WTC11 (cell line): ENCODE data around the gene GPR27. TPM values are rescaled to one million over a fixed set of nuclear protein-coding genes. Genes with fewer than 3 reads are reported as not detected.

ENCODE experiments used
- ATAC-seq: fragments of 200-7000 bp; cut with Tn5 transposase; 2 replicates; pipeline ENCODE4 v1.10.0; 2021; ENCODE audit warnings: mild to moderate bottlenecking, moderate library complexity
- CTCF ChIA-PET: fragments of 300-600 bp; sonication (Branson Sonifier 250); formaldehyde crosslinking; loops from one replicate; lab custom pipeline; 2021; ENCODE audit warnings: antibody characterized with exemption; lab: Charles Lee
- POLR2A ChIA-PET: fragments of 350-600 bp; sonication (Branson Sonifier 250); formaldehyde crosslinking; loops from one replicate; lab custom pipeline; 2021; ENCODE audit warnings: antibody characterized with exemption; lab: Charles Lee
- DNase-seq: peaks from one replicate; pipeline ENCODE4 v3.0.0; 2021; ENCODE audit warnings: low spot score
- H3K27ac Mint-ChIP-seq: 2 replicates; pipeline ENCODE4 v1.8.0; 2021; ENCODE audit warnings: mixed read lengths
- H3K27me3 Mint-ChIP-seq: 2 replicates; pipeline ENCODE4 v1.8.0; 2021; ENCODE audit warnings: low read depth, mild to moderate bottlenecking, moderate library complexity, mixed read lengths
- H3K36me3 Mint-ChIP-seq: 2 replicates; pipeline ENCODE4 v1.8.0; 2021; ENCODE audit warnings: mixed read lengths
- H3K4me1 Mint-ChIP-seq: 2 replicates; pipeline ENCODE4 v1.8.0; 2022; ENCODE audit warnings: mixed read lengths
- H3K4me3 Mint-ChIP-seq: 2 replicates; pipeline ENCODE4 v1.8.0; 2021; ENCODE audit warnings: mild to moderate bottlenecking, moderate library complexity, mixed read lengths
- H3K9me3 Mint-ChIP-seq: 2 replicates; pipeline ENCODE4 v1.8.0; 2021; ENCODE audit warnings: mixed read lengths
- ATF1 ChIP-seq: sonication (generic); formaldehyde crosslinking; IDR thresholded peaks from 2 replicates; pipeline ENCODE4 v1.8.1; 2023; ENCODE audit warnings: mild to moderate bottlenecking, moderate library complexity, missing genetic modification reagents
- FOXK1 ChIP-seq: sonication (generic); formaldehyde crosslinking; IDR thresholded peaks from 2 replicates; pipeline ENCODE4 v1.8.0; 2022; ENCODE audit warnings: mild to moderate bottlenecking, moderate library complexity, missing genetic modification reagents
- MYBL2 ChIP-seq: sonication (generic); formaldehyde crosslinking; IDR thresholded peaks from 2 replicates; pipeline ENCODE4 v1.8.1; 2023; ENCODE audit warnings: mild to moderate bottlenecking, moderate library complexity, missing genetic modification reagents
- NFE2L1 ChIP-seq: sonication (generic); formaldehyde crosslinking; IDR thresholded peaks from 2 replicates; pipeline ENCODE4 v1.8.1; 2023; ENCODE audit warnings: missing genetic modification reagents
- NR2C2 ChIP-seq: sonication (generic); formaldehyde crosslinking; IDR thresholded peaks from 2 replicates; pipeline ENCODE4 v1.8.0; 2022; ENCODE audit warnings: mild to moderate bottlenecking, missing genetic modification reagents
- RELA ChIP-seq: sonication (generic); formaldehyde crosslinking; IDR thresholded peaks from 2 replicates; pipeline ENCODE4 v1.8.1; 2022; ENCODE audit warnings: missing genetic modification reagents, mild to moderate bottlenecking, borderline replicate concordance
- SMAD4 ChIP-seq: sonication (generic); formaldehyde crosslinking; IDR thresholded peaks from 2 replicates; pipeline ENCODE4 v1.8.0; 2022; ENCODE audit warnings: mild to moderate bottlenecking, missing genetic modification reagents
- TEAD1 ChIP-seq: sonication (generic); formaldehyde crosslinking; IDR thresholded peaks from 2 replicates; pipeline ENCODE4 v1.8.0; 2022; ENCODE audit warnings: mild to moderate bottlenecking, missing genetic modification reagents
- TP53 ChIP-seq: sonication (generic); formaldehyde crosslinking; IDR thresholded peaks from 2 replicates; pipeline ENCODE4 v1.8.1; 2023; ENCODE audit warnings: mild to moderate bottlenecking, missing genetic modification reagents
- total RNA-seq: library from RNA; stranded (reverse); gene quantifications from 3 replicates; pipeline ENCODE4 v1.2.3, GENCODE V29; 2021
- TF ChIP-seq, protein P1 (sequence below): sonication (generic); formaldehyde crosslinking; IDR thresholded peaks from 2 replicates; pipeline ENCODE4 v1.8.0; 2022; ENCODE audit warnings: mild to moderate bottlenecking, missing genetic modification reagents
- TF ChIP-seq, protein P2 (sequence below): sonication (generic); formaldehyde crosslinking; IDR thresholded peaks from 2 replicates; pipeline ENCODE4 v1.8.1; 2023; ENCODE audit warnings: mild to moderate bottlenecking, missing genetic modification reagents
- TF ChIP-seq, protein P3 (sequence below): sonication (generic); formaldehyde crosslinking; IDR thresholded peaks from 2 replicates; pipeline ENCODE4 v1.8.1; 2022; ENCODE audit warnings: mild to moderate bottlenecking, missing genetic modification reagents, moderate library complexity, borderline replicate concordance
- TF ChIP-seq, protein P4 (sequence below): sonication (generic); formaldehyde crosslinking; IDR thresholded peaks from 2 replicates; pipeline ENCODE4 v1.8.1; 2022; ENCODE audit warnings: missing genetic modification reagents, borderline replicate concordance
- TF ChIP-seq, protein P5 (sequence below): fragments of 250-450 bp; sonication (Bioruptor Pico); IDR thresholded peaks from 2 replicates; pipeline ENCODE4 v1.9.0; 2021; ENCODE audit warnings: mild to moderate bottlenecking
- TF ChIP-seq, protein P6 (sequence below): sonication (generic); formaldehyde crosslinking; conservative IDR thresholded peaks from 2 replicates; pipeline ENCODE4 v1.8.1; 2022; ENCODE audit warnings: mild to moderate bottlenecking, missing genetic modification reagents
- TF ChIP-seq, protein P7 (sequence below): fragments of 250-450 bp; sonication (Bioruptor Pico); IDR thresholded peaks from 2 replicates; pipeline ENCODE4 v1.9.0; 2021; ENCODE audit warnings: mild to moderate bottlenecking, borderline replicate concordance

GPR27 gene
- total RNA-seq, 1 experiment from 2014 or later, result 16.4 TPM

DNA sequence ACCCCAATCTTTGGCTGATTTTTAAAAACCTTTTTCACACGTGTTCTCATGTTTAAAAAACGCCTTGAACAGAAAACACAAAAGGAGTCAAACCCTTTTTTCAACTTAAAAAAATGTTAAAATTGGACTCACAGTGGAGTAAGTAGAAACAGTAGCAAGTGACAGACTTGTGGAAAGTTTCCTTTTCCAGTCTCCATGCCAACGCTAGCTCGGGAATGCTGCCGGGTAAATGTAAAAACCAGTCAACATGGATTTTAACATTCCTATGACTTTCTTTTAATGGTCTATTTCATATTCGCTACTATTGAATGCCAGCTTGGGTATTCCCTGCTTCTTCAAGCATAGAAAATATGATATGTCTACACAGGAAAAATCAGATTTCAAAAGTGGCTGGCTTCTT lies 32.9 kb downstream of the GPR27 start:
- ATAC-seq (no peak), DNase-seq (no peak)
- Mint-ChIP-seq H3K4me3 (peak overlapping the region; percentile 73; the same call in 1 of the 2 replicates), H3K27ac (no peak overlapping the region), H3K9me3 (no peaks in the 10 kb centered on the region), H3K4me1 (peaks cover 31% of the 10 kb centered on the region), H3K36me3 (no peaks in the 10 kb centered on the region), H3K27me3 (peaks cover 65% of the 10 kb centered on the region)
- TF ChIP-seq, protein P1, sequence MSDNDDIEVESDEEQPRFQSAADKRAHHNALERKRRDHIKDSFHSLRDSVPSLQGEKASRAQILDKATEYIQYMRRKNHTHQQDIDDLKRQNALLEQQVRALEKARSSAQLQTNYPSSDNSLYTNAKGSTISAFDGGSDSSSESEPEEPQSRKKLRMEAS (CRISPR knock-in tag), result no peak
- no peak for TF ChIP-seq TEAD1
- no peak for TF ChIP-seq MYBL2 (CRISPR knock-in tag)
- TF ChIP-seq, protein P2, sequence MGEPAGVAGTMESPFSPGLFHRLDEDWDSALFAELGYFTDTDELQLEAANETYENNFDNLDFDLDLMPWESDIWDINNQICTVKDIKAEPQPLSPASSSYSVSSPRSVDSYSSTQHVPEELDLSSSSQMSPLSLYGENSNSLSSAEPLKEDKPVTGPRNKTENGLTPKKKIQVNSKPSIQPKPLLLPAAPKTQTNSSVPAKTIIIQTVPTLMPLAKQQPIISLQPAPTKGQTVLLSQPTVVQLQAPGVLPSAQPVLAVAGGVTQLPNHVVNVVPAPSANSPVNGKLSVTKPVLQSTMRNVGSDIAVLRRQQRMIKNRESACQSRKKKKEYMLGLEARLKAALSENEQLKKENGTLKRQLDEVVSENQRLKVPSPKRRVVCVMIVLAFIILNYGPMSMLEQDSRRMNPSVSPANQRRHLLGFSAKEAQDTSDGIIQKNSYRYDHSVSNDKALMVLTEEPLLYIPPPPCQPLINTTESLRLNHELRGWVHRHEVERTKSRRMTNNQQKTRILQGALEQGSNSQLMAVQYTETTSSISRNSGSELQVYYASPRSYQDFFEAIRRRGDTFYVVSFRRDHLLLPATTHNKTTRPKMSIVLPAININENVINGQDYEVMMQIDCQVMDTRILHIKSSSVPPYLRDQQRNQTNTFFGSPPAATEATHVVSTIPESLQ (CRISPR knock-in tag), result no peak
- TF ChIP-seq RELA (CRISPR knock-in tag), result no peak
- TF ChIP-seq, protein P3, sequence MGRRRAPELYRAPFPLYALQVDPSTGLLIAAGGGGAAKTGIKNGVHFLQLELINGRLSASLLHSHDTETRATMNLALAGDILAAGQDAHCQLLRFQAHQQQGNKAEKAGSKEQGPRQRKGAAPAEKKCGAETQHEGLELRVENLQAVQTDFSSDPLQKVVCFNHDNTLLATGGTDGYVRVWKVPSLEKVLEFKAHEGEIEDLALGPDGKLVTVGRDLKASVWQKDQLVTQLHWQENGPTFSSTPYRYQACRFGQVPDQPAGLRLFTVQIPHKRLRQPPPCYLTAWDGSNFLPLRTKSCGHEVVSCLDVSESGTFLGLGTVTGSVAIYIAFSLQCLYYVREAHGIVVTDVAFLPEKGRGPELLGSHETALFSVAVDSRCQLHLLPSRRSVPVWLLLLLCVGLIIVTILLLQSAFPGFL (CRISPR knock-in tag), result no peak
- TF ChIP-seq, protein P4, sequence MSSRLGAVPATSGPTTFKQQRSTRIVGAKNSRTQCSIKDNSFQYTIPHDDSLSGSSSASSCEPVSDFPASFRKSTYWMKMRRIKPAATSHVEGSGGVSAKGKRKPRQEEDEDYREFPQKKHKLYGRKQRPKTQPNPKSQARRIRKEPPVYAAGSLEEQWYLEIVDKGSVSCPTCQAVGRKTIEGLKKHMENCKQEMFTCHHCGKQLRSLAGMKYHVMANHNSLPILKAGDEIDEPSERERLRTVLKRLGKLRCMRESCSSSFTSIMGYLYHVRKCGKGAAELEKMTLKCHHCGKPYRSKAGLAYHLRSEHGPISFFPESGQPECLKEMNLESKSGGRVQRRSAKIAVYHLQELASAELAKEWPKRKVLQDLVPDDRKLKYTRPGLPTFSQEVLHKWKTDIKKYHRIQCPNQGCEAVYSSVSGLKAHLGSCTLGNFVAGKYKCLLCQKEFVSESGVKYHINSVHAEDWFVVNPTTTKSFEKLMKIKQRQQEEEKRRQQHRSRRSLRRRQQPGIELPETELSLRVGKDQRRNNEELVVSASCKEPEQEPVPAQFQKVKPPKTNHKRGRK (CRISPR knock-in tag), result no peak
- no peak for TF ChIP-seq SMAD4
- no peak for TF ChIP-seq NR2C2 (CRISPR knock-in tag)
- TF ChIP-seq, protein P5, sequence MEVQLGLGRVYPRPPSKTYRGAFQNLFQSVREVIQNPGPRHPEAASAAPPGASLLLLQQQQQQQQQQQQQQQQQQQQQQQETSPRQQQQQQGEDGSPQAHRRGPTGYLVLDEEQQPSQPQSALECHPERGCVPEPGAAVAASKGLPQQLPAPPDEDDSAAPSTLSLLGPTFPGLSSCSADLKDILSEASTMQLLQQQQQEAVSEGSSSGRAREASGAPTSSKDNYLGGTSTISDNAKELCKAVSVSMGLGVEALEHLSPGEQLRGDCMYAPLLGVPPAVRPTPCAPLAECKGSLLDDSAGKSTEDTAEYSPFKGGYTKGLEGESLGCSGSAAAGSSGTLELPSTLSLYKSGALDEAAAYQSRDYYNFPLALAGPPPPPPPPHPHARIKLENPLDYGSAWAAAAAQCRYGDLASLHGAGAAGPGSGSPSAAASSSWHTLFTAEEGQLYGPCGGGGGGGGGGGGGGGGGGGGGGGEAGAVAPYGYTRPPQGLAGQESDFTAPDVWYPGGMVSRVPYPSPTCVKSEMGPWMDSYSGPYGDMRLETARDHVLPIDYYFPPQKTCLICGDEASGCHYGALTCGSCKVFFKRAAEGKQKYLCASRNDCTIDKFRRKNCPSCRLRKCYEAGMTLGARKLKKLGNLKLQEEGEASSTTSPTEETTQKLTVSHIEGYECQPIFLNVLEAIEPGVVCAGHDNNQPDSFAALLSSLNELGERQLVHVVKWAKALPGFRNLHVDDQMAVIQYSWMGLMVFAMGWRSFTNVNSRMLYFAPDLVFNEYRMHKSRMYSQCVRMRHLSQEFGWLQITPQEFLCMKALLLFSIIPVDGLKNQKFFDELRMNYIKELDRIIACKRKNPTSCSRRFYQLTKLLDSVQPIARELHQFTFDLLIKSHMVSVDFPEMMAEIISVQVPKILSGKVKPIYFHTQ (CRISPR knock-in tag), result no peak
- no peak for TF ChIP-seq NFE2L1 (CRISPR knock-in tag)
- TF ChIP-seq TP53, result no peak
- TF ChIP-seq, protein P6, sequence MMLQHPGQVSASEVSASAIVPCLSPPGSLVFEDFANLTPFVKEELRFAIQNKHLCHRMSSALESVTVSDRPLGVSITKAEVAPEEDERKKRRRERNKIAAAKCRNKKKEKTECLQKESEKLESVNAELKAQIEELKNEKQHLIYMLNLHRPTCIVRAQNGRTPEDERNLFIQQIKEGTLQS (CRISPR knock-in tag), result no peak
- no peak for TF ChIP-seq FOXK1 (CRISPR knock-in tag)
- TF ChIP-seq, protein P7, sequence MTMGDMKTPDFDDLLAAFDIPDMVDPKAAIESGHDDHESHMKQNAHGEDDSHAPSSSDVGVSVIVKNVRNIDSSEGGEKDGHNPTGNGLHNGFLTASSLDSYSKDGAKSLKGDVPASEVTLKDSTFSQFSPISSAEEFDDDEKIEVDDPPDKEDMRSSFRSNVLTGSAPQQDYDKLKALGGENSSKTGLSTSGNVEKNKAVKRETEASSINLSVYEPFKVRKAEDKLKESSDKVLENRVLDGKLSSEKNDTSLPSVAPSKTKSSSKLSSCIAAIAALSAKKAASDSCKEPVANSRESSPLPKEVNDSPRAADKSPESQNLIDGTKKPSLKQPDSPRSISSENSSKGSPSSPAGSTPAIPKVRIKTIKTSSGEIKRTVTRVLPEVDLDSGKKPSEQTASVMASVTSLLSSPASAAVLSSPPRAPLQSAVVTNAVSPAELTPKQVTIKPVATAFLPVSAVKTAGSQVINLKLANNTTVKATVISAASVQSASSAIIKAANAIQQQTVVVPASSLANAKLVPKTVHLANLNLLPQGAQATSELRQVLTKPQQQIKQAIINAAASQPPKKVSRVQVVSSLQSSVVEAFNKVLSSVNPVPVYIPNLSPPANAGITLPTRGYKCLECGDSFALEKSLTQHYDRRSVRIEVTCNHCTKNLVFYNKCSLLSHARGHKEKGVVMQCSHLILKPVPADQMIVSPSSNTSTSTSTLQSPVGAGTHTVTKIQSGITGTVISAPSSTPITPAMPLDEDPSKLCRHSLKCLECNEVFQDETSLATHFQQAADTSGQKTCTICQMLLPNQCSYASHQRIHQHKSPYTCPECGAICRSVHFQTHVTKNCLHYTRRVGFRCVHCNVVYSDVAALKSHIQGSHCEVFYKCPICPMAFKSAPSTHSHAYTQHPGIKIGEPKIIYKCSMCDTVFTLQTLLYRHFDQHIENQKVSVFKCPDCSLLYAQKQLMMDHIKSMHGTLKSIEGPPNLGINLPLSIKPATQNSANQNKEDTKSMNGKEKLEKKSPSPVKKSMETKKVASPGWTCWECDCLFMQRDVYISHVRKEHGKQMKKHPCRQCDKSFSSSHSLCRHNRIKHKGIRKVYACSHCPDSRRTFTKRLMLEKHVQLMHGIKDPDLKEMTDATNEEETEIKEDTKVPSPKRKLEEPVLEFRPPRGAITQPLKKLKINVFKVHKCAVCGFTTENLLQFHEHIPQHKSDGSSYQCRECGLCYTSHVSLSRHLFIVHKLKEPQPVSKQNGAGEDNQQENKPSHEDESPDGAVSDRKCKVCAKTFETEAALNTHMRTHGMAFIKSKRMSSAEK, result no peak
- TF ChIP-seq ATF1 (CRISPR knock-in tag), result no peak
- ChIA-PET POLR2A (no interaction called here), CTCF (interaction anchor here (3.2 kb wide), 1 partner anchor 57 kb away, joined by 13 read pairs; no protein-coding TSS in a partner anchor)
